HG02943 (cell line): ENCODE measurements around the gene CLEC3A.
"Not testable (repeated sequence)": the region's sequence is repeated elsewhere in the genome, so short reads cannot be mapped to it uniquely, and the experiment has no call there.

Experiments used
- ATAC-seq: cut with Tn5 transposase; IDR thresholded peaks from one replicate; pipeline ENCODE4 v1.9.1; 2021; ENCODE audit warnings: mild to moderate bottlenecking, low read depth, moderate library complexity; ENCODE audit not compliant: unreplicated experiment

CLEC3A gene

DNA sequence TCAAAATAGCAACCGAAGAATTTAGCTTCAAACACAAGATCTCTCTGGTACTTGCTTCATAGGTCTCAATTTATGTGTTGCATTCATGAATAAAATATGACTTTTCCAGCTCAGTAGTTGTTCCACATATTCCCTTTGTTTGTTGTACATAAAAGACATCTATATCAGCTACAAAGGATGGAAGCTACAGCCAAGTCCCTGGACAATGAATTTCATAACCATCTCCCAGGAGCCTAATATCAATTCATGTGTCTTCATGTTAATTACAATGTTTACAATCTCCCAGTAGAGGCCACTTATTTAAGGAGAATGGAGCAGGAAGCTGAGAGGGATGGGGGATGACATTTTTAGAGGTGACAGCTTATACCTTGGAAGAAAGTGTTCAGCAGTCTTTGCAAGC lies 3.3 kb downstream of the CLEC3A start:
- ATAC-seq = no peak

DNA sequence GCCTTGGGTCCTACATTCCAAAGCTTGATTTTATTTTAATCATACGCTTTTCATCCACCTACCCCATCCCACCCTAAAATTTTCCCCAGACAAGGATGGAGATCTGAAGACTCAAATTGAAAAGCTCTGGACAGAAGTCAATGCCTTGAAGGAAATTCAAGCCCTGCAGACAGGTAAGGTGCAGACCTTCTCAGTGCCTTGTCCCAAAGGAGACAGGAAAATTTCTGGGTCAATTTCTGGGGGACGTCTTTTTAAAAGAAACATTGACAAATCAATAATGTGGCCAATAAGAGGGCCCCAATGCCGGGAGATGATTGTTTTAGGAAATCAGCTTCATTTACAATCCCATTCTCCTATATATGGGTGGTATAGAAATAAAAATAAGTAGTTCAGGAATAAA lies 5.7 kb downstream of the CLEC3A start:
- ATAC-seq = no peak

DNA sequence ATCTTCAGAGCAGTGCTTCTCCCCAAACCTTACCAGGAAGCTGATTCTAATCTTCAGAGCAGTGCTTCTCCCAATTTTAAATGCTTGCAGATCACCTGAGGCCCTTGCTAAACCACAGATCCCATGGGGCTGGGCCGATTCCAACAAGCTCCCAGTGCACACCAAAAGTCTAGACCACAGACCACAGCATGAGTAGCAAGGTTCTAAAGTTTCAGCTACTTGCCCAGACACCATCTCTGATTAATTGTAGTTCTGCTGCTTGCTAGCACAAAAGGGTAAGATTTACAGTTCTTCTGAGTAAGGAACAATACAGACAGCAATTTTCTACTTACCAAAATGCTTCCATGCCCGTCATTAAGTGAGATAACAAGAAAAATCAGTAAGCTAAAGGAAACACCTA lies 12.2 kb downstream of the CLEC3A start:
- ATAC-seq = no peak

DNA sequence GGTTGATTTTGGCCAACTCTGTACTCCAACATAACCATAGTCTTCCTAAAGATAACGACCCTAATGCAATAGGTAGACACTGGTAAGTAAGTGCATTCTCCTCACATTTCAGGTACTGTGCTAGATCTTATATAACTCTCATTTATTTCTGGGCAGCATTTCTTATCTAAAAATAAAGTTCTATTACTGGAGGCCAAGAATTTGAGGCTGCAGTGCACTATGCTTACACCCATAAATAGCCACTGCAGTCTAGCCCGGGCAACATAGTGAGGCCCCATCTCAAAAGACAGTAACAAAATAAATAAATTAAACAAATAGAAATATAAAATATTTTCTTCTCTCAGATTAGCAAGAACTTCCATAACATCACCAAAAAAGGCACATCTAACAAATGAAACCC lies 12.7 kb downstream of the CLEC3A start:
- no peak for ATAC-seq

DNA sequence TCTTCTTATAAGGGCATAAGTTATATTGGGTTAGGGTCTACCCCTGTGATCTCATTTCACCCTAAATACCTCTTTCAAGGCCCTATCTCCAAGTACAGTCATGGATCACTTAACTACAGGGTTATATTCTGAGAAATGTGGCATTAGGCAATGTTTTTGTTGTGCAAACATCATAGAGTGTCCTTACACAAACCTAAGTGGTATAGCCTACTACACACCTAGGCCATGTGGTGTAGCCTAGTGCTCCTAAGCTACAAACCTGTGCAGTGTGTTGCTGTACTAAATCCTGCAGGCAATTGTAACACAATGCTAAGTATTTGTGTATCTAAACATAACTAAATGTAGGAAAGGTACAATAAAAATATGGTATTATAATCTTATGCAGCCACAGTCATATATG lies 18.0 kb downstream of the CLEC3A start:
- ATAC-seq = no peak

DNA sequence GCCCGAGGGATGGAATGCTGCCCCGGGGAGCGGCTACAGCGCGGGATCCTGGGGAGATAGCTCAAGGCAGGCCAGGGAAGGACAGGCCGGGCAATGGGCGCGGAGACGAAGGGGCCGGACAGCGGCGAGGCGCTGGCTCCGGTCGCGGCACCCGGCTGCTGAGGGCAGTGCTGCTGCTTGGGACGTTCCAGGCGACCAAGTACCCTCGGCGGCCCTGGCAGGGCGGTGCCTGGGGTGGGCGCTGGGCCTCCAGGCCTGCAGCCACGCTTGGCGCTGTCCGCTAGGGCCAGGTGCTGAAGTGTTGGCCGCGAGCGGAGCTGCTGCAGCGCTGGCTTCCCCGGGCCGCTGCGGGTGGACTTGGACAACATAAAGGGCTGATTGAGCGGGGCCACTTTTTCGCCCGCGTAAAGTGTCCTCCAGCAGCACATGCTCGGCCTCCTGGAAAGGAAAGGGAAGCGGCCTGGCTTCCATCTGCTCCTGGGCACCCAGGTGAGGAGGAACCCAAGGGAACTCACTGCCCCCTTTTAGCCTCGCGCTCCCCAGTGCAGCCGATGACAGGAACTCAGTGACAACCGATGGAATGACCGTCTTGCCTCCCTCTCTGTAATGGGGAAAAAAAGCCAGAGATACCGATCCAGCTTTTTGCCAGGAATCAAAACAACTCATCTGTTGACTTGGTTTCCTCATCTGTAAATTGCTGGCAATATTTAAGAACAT lies 23.7 kb downstream of the CLEC3A start:
- ATAC-seq = no peak

DNA sequence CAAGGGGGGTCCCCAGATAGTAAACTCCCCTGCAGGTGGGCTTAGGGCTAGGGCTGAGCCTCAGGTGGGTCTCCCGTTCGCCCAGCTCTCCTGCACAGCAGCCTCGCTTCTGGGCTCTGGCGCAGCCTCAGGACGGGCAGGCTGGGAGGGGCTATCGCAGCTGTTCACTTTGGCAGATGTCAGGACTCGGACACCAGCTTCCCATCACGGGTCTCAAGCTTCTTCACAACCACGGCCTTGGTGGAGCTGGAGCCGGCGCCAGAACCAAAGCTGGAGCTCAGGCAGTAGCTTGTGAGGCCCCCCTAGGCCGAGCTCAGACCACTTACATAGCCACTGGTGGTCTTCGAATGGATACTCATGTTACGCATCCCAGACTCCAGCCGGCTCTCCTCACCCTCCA lies 26.0 kb downstream of the CLEC3A start:
- ATAC-seq = no peak

DNA sequence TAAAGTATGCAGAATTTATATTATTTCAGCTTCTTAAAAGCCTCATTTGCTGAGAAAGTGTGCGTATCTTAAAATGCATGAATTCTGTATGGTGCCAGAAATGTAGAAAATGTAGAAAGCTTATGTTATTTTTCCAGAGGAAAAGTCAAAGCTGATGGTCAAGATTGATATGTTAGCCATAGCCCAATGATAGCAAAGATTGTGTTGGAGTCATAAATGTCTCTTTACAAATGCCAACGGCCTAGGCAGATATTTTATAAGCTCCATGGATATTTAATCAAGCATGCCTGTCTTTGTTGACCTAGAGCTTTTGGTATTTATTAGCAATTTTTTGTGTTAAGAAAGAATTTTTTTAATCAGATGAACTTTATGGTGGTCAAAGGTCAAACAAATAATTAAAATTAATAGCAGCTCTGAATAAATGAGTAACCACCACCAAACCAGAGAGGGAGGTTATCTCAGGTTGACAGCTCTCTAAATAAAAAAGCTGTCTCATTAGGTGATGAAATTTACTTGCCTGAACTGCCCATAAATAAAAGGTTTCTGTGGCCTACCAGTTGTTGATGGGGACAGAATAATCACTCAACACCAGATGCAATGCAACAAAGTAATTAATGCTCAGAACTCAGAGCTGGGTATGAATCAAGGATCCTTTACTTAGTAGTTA lies 28.5 kb downstream of the CLEC3A start:
- ATAC-seq = no peak

DNA sequence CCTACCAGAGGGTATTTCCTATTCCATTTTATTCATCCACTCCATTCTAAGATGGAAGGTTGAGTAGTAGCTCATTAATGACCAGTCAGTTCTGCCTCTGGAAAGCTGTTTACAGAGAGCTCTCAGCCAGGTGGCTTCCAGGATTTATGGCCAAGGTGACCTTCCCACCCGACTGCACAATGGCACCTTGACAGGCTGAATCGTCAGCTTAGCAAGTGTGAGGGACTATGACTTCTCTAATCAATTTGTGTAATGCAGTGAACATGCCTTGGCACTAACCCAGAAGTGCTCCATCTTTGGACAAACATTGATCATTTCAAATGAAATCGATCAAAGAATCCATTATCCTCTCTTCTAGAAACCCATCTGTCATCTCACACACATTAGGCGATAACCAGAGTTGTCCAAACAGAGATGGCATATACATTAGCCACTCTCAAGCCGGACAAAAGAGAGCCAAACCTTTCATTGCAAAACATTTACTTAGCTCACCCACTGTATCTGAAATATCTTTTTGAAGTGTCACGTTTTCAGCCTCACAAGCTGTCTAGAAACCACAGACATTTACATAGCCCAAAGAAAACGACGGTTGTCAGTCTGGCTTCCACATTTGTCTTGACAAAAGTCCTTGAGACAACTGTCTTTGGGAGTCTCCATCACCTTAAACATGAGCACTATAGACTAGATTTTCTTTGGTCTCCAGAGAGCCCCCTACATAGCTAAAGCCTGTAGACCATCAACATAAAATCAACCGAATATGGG lies 35.6 kb downstream of the CLEC3A start:
- no peak for ATAC-seq

DNA sequence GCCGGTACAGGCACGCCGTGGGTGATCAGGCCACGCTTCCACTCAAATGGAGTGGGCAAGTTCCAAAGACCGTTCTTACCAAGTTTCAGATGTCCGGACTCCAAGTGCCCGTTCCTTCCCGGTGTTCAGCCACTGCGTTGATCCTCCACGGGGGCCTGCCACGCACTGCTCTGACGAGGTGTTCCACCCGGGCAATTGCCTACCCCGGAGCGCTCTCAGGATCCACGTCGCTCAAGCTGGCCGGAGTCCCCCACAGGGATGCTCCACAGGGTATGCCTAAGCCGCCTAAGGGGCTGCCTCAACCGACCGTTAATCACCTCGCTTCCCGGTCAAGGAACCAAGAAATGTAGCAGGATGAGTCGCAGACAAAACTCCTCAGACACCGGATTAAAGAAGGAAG lies 37.5 kb downstream of the CLEC3A start:
- ATAC-seq = not testable (repeated sequence)

DNA sequence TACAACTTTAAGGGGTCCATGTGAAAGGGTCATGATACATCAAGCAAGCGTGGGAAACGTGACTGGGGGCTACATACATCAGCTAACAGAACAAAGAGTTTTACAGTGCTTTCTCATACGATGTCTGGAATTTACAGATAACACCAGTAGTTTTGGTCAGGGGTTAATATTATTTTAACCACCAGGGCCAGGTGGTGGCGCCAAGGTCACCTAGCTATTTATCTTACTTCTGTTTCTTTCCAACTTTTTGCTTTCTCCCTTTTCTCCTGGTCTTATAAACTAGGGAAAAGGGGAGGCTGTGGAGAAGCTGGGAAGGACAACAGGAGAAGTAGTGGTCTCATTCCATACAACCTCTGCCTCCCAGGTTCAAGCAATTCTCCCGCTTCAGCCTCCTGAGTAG lies 37.9 kb downstream of the CLEC3A start:
- ATAC-seq = no peak

DNA sequence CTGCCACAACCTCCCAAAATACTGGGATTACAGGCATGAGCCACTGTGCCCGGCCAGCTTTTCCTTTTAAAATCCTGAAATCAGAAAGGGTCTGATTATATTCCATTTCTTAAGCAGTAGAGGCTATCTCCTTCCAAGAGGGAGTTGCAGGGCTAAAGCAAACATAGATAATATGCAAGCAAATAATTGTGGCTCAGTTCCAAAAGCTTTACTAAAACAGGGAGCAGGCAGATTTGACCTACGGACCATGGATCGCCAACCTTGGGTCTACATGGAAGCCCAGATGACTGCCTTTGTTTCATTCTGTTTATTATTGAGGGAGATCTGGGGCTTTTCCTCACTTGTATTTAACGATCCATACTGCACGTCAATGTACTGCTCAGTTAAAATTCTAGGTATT lies 38.5 kb downstream of the CLEC3A start:
- no peak for ATAC-seq

DNA sequence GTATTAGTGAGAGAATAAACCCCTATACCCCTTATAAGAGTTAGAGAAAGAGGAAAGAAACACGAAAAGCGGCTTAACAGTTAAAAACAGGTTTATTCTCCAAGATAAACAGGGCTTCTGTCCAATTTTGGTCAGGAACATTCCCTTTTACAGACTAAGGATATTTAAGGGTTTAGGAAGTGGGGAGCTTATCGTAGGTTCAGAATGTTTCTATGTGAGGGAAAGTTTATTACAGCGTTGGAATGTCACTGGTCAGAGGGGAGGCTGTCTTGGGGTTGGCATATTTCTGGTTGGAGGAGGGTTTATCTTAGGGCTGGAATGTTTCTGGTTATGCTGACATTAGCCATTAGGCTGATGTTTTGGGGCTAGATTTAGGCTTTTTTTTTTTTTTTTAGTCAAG lies 43.0 kb downstream of the CLEC3A start:
- ATAC-seq = no peak

DNA sequence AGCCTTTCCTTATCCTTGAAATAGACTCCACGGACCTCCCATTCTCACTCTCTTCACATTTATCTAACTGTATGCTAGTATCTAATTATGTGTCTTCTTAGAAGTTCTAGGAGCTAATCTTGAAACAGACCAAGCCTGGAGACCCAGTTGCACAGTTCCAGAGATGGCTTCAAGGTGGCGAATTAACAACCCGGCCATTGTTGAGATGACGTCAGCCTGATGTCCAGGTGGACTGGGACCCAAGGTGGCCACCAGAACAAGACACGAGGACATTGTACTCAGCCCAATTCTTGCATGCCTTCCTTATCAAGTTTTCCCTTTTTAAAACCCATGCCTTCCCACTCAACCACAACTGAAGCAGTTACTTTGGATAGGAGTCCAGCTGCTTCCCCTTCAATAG lies 47.6 kb downstream of the CLEC3A start:
- no peak for ATAC-seq

DNA sequence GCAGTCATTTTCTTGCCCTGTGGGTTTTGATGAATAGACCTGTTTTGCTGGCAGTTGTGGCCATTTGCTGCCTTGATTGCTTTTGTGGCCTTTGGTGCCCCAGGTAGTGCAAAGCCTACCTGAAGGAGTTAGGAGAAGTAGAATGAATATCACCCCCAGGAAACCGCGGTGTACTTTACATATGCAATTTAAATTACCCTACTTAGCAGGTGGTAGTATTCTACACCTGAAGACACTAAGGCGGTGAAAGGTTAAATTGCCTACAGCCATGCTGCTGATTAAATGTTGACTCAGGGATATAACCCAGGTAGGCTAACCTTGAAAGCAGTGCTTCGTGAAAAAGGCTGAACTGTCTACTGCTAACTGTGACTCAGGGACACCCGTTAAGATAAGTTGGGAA lies 49.9 kb downstream of the CLEC3A start:
- ATAC-seq = no peak

DNA sequence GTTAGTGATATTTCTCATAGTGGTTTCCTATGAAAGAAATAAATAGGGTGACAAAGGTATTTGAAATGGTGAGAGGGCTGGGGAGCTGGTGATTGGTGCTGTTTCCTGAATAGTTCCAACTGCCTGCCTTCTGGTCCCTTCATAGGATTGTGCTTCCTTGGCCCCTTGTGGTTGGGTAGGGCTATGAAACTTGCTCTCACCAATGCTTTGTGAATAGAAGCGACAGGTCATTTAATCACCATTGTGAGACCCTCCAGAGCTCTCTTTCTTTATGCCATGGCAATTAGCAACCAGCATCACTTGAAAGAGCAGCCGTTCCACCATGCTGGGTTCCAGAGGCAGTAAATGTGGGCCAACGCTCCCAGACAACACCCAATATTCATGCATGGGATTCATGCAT lies 53.5 kb downstream of the CLEC3A start:
- no peak for ATAC-seq

DNA sequence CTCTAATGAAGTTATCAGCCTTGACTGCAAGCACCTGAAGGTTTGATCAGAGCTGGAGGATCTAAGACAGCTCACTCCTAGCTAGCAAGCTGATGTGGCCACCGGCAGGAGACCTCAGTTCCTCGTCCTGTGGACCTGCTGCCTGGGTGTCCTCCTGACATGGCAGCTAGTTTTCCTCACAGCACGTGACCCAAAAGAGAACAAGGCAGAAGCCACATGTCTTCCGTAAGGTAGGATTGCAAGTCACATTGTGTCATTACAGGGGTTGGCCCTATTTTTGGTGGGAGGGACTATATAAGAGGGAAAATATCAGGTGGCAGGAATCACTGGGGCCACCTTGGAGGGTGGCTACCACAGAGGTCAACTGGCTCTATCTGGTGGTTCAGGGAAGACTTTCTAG lies 59.0 kb downstream of the CLEC3A start:
- no peak for ATAC-seq
